HUDEP-2 (cell line): ENCODE data around the gene AGBL3.

Experiments used
- DNase-seq, 76 experiments: peaks; one replicate each; lab custom pipeline; 2025; ENCODE audit not compliant: unreplicated experiment in 76 of 76; lab: John Stamatoyannopoulos, UW

Gene AGBL3

DNA sequence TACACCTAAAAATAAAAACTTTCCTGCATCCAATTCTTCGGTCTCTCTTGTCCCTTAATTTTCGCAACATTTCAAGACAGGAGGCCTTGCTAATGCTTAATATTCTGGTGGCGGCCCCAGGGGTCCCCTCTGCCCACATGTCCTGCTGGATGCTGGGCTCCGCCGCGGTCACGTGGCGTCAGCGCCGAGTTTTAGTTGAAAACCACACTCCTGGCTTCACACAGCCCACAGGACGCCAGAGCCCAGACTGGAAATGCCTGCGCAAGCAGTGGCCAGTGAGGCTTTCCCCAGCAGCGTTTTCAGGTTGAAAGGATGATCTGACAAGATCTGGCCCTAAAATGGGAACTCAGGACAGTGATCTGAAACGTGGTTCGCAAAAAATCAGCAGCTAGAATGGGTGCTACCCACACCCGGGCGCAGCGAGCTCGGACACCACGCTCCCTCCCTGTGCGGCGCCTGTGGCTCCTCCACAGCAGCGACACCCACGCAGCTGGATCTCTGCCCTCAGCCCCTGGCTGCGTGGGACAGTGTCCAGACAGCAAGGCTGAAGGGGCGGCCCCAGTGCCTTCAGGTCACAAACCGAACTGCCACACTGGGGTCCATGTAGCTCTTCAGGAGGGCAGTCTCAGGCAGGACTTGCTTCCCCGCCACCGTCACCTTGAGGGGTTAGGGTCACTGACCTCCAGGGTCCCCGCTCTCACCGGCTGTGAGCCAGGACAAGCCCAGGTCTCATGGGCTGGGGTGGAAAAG, 195.8 kb downstream of the AGBL3 start:
- no peak for DNase-seq

DNA sequence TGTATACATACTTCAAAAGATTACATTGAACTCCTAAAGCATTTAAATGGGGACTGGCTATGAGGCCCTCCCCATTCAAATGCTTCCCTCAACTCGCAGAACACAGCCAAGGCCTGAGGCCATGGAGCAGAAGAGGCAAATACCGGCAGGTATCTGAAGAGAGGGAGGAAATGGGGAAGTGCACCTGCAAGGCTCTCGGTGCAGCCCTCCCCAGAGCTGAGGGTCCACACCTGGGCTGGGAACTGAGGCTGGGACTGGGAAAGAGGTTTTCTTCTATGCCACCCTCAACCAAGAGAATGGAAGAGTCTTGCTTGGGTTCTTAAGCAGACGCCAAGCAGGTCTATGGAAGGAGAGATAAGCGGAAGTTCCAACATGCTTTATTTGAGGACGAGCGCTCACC, 197.2 kb downstream of the AGBL3 start:
- DNase-seq = no peak

DNA sequence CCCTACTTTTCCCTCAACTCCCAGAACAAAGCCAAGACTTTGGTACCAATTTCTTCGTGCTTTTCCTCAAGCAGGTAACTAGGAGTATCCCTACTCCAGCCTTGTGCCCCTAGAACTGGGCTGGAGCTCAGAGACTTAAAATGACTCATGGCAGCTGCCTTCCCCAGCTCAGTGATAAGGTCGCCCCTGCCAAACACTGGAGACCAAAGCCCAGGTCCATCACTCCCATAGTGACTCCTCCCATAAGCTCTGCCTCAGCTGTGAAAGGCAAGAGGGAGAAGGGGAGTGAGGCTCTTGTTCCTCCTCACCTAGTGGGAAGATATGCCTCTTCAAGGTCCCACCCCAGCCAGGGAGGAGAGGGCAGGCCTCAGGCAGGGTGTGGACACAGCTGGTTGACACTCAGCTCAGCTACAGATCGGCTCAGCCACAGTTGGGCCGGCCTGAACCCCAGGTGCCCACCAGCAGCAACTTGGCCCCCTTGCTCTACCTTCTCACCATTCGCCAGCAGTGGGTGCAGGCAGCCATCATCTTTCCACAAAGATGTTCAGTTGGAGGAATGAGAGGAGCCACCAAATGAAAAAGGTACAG, 198.0 kb downstream of the AGBL3 start:
- peak in 7 of 76 experiments; percentile 2 to 57 (median 25) for DNase-seq
